Smooth muscle cell (in vitro differentiated cells): ENCODE data around the gene GNAS-AS1. TPM values are rescaled to one million over a fixed set of nuclear protein-coding genes. Genes with fewer than 3 reads are reported as not detected.

Source experiments
- DNase-seq: peaks from one replicate; lab custom pipeline; 2025; ENCODE audit not compliant: unreplicated experiment; lab: John Stamatoyannopoulos, UW
- H2AFZ ChIP-seq: fragments of 200-600 bp; sonication (generic); 2 replicates; pipeline ENCODE4 v1.6.0; 2016; ENCODE audit warnings: antibody characterized with exemption, low read depth, mild to moderate bottlenecking
- H3F3A ChIP-seq: fragments of 200-600 bp; sonication (generic); 2 replicates; pipeline ENCODE4 v1.6.0; 2017; ENCODE audit warnings: antibody characterized with exemption, low read depth
- H3K27ac ChIP-seq: fragments of 200-600 bp; sonication (generic); 2 replicates; pipeline ENCODE4 v1.5.1; 2016; ENCODE audit warnings: low read depth, mild to moderate bottlenecking
- H3K27me3 ChIP-seq: fragments of 200-600 bp; sonication (generic); 2 replicates; pipeline ENCODE4 v1.6.1; 2016; ENCODE audit warnings: low read depth, mild to moderate bottlenecking
- H3K36me3 ChIP-seq: fragments of 200-600 bp; sonication (generic); 2 replicates; pipeline ENCODE4 v1.5.1; 2016; ENCODE audit warnings: low read depth
- H3K4me1 ChIP-seq: fragments of 200-600 bp; sonication (generic); 2 replicates; pipeline ENCODE4 v1.5.1; 2016; ENCODE audit warnings: low read depth
- H3K4me2 ChIP-seq: fragments of 200-600 bp; sonication (generic); 2 replicates; pipeline ENCODE4 v1.6.0; 2016; ENCODE audit warnings: mild to moderate bottlenecking
- H3K4me3 ChIP-seq: fragments of 200-600 bp; sonication (generic); 2 replicates; pipeline ENCODE4 v1.5.1; 2016; ENCODE audit warnings: mild to moderate bottlenecking
- H3K79me2 ChIP-seq: fragments of 200-600 bp; sonication (generic); 2 replicates; pipeline ENCODE4 v1.6.0; 2016; ENCODE audit warnings: low read depth, mild to moderate bottlenecking
- H3K9ac ChIP-seq: fragments of 200-600 bp; sonication (generic); 2 replicates; pipeline ENCODE4 v1.6.0; 2016; ENCODE audit warnings: low read depth
- H3K9me3 ChIP-seq: fragments of 200-600 bp; sonication (generic); replicated peaks from 2 replicates; pipeline ENCODE4 v1.5.1; 2016; ENCODE audit warnings: low read depth
- H4K20me1 ChIP-seq: fragments of 200-600 bp; sonication (generic); 2 replicates; pipeline ENCODE4 v1.6.0; 2016; ENCODE audit warnings: low read depth
- CTCF ChIP-seq: fragments of 200-600 bp; sonication (generic); IDR thresholded peaks from 2 replicates; pipeline ENCODE4 v1.5.1; 2017; ENCODE audit warnings: borderline replicate concordance, mild to moderate bottlenecking, antibody characterized with exemption; ENCODE audit not compliant: insufficient read depth, poor library complexity, severe bottlenecking
- WGBS: methylation state at CpG from one replicate; pipeline ENCODE4 v1.1.7; 2016; ENCODE audit warnings: low lambda C conversion rate; 5-methylcytosine and 5-hydroxymethylcytosine counted together
- polyA plus RNA-seq: library from polyadenylated mRNA; unstranded; fragments of >200 nt; fragmentation: Nextera tagmentation; extraction: Ambion mirVana; gene quantifications from 2 replicates; pipeline ENCODE4 v1.2.1, GENCODE V29; 2016
- total RNA-seq: library from RNA; depleted of rRNA; stranded (reverse); fragments of >200 nt; gene quantifications from 2 replicates; pipeline ENCODE4 v1.2.3, GENCODE V29; 2014

GNAS-AS1 gene
- total and polyA plus RNA-seq, 2 experiments from 2014 or later = 0.40 TPM; not detected in 1

- peaks cover 100% of the 10 kb centered on the region for H4K20me1 ChIP-seq
- H3K27ac ChIP-seq = peak overlapping the region; percentile 46
- peaks cover 4% of the 10 kb centered on the region for H3K36me3 ChIP-seq
- no peaks in the 10 kb centered on the region for H3K9me3 ChIP-seq
- peaks cover 64% of the 10 kb centered on the region for H3K4me1 ChIP-seq
- H3K4me2 ChIP-seq = no peak overlapping the region
- no peak overlapping the region for H2AFZ ChIP-seq
- no peak overlapping the region for H3K4me3 ChIP-seq
- no peak overlapping the region for H3K9ac ChIP-seq
- H3K27me3 ChIP-seq = no peaks in the 10 kb centered on the region
- H3K79me2 ChIP-seq = peaks cover 100% of the 10 kb centered on the region
- H3F3A ChIP-seq = peaks cover 20% of the 10 kb centered on the region
- DNase-seq = no peak
- no peak for TF ChIP-seq CTCF
- WGBS = 82% methylated on average over 15 of the region's 15 CpGs
Observed at GRCh38 chr20:58898629-58899408, 48.1 kb upstream of the GNAS-AS1 start.

GRCh38 chr20:58897488-58897887 lies 46.8 kb upstream of the GNAS-AS1 start:
- DNase-seq = no peak
- Histone ChIP-seq H3K4me1 (peaks cover 73% of the 10 kb centered on the region), H3F3A (peaks cover 19% of the 10 kb centered on the region), H3K27me3 (no peaks in the 10 kb centered on the region), H3K27ac (peak overlapping the region; percentile 46), H3K4me3 (peak overlapping the region; percentile 14), H4K20me1 (peaks cover 100% of the 10 kb centered on the region), H2AFZ (no peak overlapping the region), H3K9ac (no peak overlapping the region), H3K4me2 (no peak overlapping the region), H3K36me3 (peaks cover 3% of the 10 kb centered on the region), H3K9me3 (no peaks in the 10 kb centered on the region), H3K79me2 (peaks cover 100% of the 10 kb centered on the region)
- 70% methylated on average over 4 of the region's 4 CpGs for WGBS
- TF ChIP-seq CTCF = no peak

GRCh38 chr20:58896820-58897219 lies 46.1 kb upstream of the GNAS-AS1 start:
- Histone ChIP-seq H2AFZ (no peak overlapping the region), H3K4me2 (no peak overlapping the region), H4K20me1 (peaks cover 94% of the 10 kb centered on the region), H3K27me3 (no peaks in the 10 kb centered on the region), H3K79me2 (peaks cover 98% of the 10 kb centered on the region), H3K9me3 (no peaks in the 10 kb centered on the region), H3F3A (peaks cover 19% of the 10 kb centered on the region), H3K4me1 (peaks cover 73% of the 10 kb centered on the region), H3K9ac (no peak overlapping the region), H3K4me3 (no peak overlapping the region), H3K36me3 (peaks cover 3% of the 10 kb centered on the region), H3K27ac (peak overlapping the region; percentile 28)
- no peak for DNase-seq
- WGBS = 85% methylated on average over 3 of the region's 3 CpGs
- no peak for TF ChIP-seq CTCF
